ENCODE results near the gene SP140. TPM values are rescaled to one million over a fixed set of nuclear protein-coding genes. Genes with fewer than 3 reads are reported as not detected.

SP140 gene
- total and polyA plus RNA-seq, 2 experiments from 2014 or later: 0.40 to 0.53 TPM

- Histone ChIP-seq H4K20me1 (ENCODE audit: insufficient read depth, poor library complexity, severe bottlenecking) (no peaks in the 10 kb centered on the region), H3K36me3 (replicated peaks; ENCODE audit: insufficient read depth, low read depth) (no peaks in the 10 kb centered on the region), H3K4me1 (ENCODE audit: insufficient read depth) (no peaks in the 10 kb centered on the region), H3K4me3 (no peak overlapping the region), H3K27ac (no peak overlapping the region), H3K79me2 (no peaks in the 10 kb centered on the region), H3K4me2 (no peak overlapping the region), H3K27me3 (no peaks in the 10 kb centered on the region), H3K9me2 (replicated peaks; ENCODE audit: insufficient read depth) (no peaks in the 10 kb centered on the region), H2AFZ (no peak overlapping the region), H3K9me3 (ENCODE audit: low read depth) (no peaks in the 10 kb centered on the region)
- TF ChIP-seq EZH2 (IDR thresholded peaks at IDR 0.05; ENCODE audit: borderline replicate concordance) (no peak), CTCF (IDR thresholded peaks at IDR 0.05; ENCODE audit: poor library complexity) (no peak), EZH2phosphoT487 (IDR thresholded peaks at IDR 0.05; ENCODE audit: low read depth, severe bottlenecking, unreplicated experiment) (no peak)
- DNase-seq (ENCODE audit: low spot score): no peak
- 80% methylated on average over 4 of the region's 4 CpGs for WGBS (ENCODE audit: low lambda C conversion rate, missing lambda C conversion rate)
Observed at GRCh38 chr2:230266638-230267037, 41.1 kb downstream of the SP140 start.

DNA sequence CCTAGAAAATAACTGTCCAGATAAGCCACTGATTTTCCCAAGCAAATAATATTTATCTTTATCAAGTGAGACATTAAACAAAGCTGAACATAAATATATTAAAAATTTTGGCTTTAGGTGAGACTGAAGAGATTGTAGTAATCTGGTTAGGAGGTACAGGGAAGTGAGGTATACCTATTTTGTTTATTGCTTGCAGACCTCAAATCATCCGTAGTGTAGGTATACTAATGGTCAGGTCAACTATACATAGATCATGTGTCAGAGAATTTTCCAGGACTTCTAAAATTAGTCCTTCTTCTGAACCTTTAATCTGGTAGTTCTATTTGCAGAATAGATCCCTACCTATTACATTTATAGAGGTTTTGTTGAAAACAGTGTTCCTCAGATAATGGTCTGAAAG is 41.5 kb downstream of the SP140 start:
- no peak overlapping the region for H2AFZ ChIP-seq
- no peak overlapping the region for H3K27ac ChIP-seq
- no peak for DNase-seq (ENCODE audit: low spot score)
- no peaks in the 10 kb centered on the region for H4K20me1 ChIP-seq (ENCODE audit: insufficient read depth, poor library complexity, severe bottlenecking)
- H3K9me3 ChIP-seq (ENCODE audit: low read depth): no peaks in the 10 kb centered on the region
- TF ChIP-seq CTCF (IDR thresholded peaks at IDR 0.05; ENCODE audit: poor library complexity) (no peak), EZH2 (IDR thresholded peaks at IDR 0.05; ENCODE audit: borderline replicate concordance) (no peak), EZH2phosphoT487 (IDR thresholded peaks at IDR 0.05; ENCODE audit: low read depth, severe bottlenecking, unreplicated experiment) (no peak)
- no peak overlapping the region for H3K4me3 ChIP-seq
- 92% methylated on average over 1 of the region's 1 CpG for WGBS (ENCODE audit: low lambda C conversion rate, missing lambda C conversion rate)
- H3K4me2 ChIP-seq: no peak overlapping the region
- H3K9me2 ChIP-seq (replicated peaks; ENCODE audit: insufficient read depth): no peaks in the 10 kb centered on the region
- no peaks in the 10 kb centered on the region for H3K79me2 ChIP-seq
- no peaks in the 10 kb centered on the region for H3K27me3 ChIP-seq
- no peaks in the 10 kb centered on the region for H3K4me1 ChIP-seq (ENCODE audit: insufficient read depth)
- no peaks in the 10 kb centered on the region for H3K36me3 ChIP-seq (replicated peaks; ENCODE audit: insufficient read depth, low read depth)

GRCh38 chr2:230267556-230267955 is 42.0 kb downstream of the SP140 start:
- Histone ChIP-seq H3K4me1 (ENCODE audit: insufficient read depth) (no peaks in the 10 kb centered on the region), H3K36me3 (replicated peaks; ENCODE audit: insufficient read depth, low read depth) (no peaks in the 10 kb centered on the region), H4K20me1 (ENCODE audit: insufficient read depth, poor library complexity, severe bottlenecking) (no peaks in the 10 kb centered on the region), H3K9me2 (replicated peaks; ENCODE audit: insufficient read depth) (no peaks in the 10 kb centered on the region), H2AFZ (no peak overlapping the region), H3K27ac (no peak overlapping the region), H3K9me3 (ENCODE audit: low read depth) (no peaks in the 10 kb centered on the region), H3K4me3 (no peak overlapping the region), H3K4me2 (no peak overlapping the region), H3K79me2 (no peaks in the 10 kb centered on the region), H3K27me3 (no peaks in the 10 kb centered on the region)
- 89% methylated on average over 3 of the region's 3 CpGs for WGBS (ENCODE audit: low lambda C conversion rate, missing lambda C conversion rate)
- DNase-seq (ENCODE audit: low spot score): no peak
- TF ChIP-seq CTCF (IDR thresholded peaks at IDR 0.05; ENCODE audit: poor library complexity): no peak
- TF ChIP-seq EZH2 (IDR thresholded peaks at IDR 0.05; ENCODE audit: borderline replicate concordance): no peak
- TF ChIP-seq EZH2phosphoT487 (IDR thresholded peaks at IDR 0.05; ENCODE audit: low read depth, severe bottlenecking, unreplicated experiment): no peak

All from hepatocyte (in vitro differentiated cells).